ENCODE data around the gene NOL8.

The NOL8 gene

GRCh38 chr9:92325269-92325990, at the start of gene NOL8, which contains the start of gene CENPP:
Gene NOL8 (minus strand): TSS chr9:92325350. CDS start chr9:92324161, 1,189 bp downstream.
Gene CENPP (plus strand): TSS chr9:92325953.
- in situ Hi-C loops (cut with MboI; ENCODE audit: low pct_unique_long_range_greater_than_20kb, low sequenced_read_pairs), result loop anchor here (25.0 kb wide), 1 partner anchor 287 kb away; no protein-coding TSS in a partner anchor
- DNase-seq, result peak; percentile 96

DNA sequence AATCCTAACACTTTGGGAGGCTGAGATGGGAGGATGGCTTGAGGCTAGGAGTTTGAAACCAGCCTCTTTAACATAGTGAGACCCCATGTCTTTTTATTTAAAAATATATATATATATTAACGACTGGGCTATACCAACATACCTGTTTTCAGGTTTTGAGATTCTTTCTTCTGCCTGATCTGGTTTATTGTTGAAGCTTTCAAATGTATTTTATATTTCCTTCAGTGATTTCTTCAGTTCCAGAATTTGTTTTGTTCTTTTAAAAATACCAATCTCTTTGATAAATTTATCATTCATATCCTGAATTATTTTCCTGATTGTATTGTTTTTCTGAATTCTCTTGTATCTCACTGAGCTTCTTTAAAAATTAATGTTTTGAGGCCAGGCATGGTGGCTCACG, 48.0 kb upstream of the NOL8 start:
- no peak for DNase-seq
- in situ Hi-C loops (cut with MboI; ENCODE audit: low pct_unique_long_range_greater_than_20kb, low sequenced_read_pairs), result no loop called here

GRCh38 chr9:92369075-92369474, 43.9 kb upstream of the NOL8 start:
- in situ Hi-C loops (cut with MboI; ENCODE audit: low pct_unique_long_range_greater_than_20kb, low sequenced_read_pairs), result no loop called here
- no peak for DNase-seq

- in situ Hi-C loops (cut with MboI; ENCODE audit: low pct_unique_long_range_greater_than_20kb, low sequenced_read_pairs), result no loop called here
- DNase-seq, result peak; percentile 27
Observed at GRCh38 chr9:92360083-92360482, 34.9 kb upstream of the NOL8 start.

DNA sequence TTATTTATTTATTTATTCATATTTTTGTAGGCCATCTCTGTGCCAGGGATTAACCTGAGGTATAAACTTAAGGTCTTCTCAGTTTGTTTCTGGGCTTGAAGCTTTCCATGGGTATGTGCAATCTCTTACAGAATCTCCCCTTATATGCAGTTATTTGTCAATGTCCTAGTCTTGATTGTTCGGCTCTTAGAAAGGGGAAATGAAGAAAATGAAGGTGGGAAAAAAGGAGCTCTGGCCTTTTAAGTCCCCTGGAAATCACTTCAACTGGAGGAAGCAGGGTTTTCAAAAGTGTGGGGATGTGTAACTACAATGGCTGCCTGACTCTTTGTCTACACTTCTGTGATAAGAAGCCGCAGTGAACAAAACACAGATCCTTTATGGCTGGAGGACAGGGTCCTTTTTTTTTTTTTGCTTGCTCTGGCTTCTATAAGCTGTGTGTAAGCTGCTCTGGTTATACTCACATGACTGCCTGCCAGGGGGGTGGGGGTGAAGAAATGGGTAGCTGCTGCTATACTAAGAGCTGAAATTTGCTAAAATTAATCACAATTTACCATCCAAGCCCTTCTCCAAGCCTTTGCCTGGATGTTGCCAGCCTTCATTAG, 34.3 kb upstream of the NOL8 start:
- in situ Hi-C loops (cut with MboI; ENCODE audit: low pct_unique_long_range_greater_than_20kb, low sequenced_read_pairs), result no loop called here
- peak; percentile 33 for DNase-seq

GRCh38 chr9:92353051-92353450, 27.9 kb upstream of the NOL8 start:
- in situ Hi-C loops (cut with MboI; ENCODE audit: low pct_unique_long_range_greater_than_20kb, low sequenced_read_pairs), result no loop called here
- DNase-seq, result no peak

GRCh38 chr9:92350740-92351133, 25.6 kb upstream of the NOL8 start:
- no peak for DNase-seq
- in situ Hi-C loops (cut with MboI; ENCODE audit: low pct_unique_long_range_greater_than_20kb, low sequenced_read_pairs), result no loop called here

GRCh38 chr9:92349771-92350739, 24.9 kb upstream of the NOL8 start:
- DNase-seq, result no peak
- in situ Hi-C loops (cut with MboI; ENCODE audit: low pct_unique_long_range_greater_than_20kb, low sequenced_read_pairs), result loop anchor here (25.0 kb wide), 1 partner anchor 262 kb away; no protein-coding TSS in a partner anchor

GRCh38 chr9:92345582-92345981, 20.4 kb upstream of the NOL8 start:
- in situ Hi-C loops (cut with MboI; ENCODE audit: low pct_unique_long_range_greater_than_20kb, low sequenced_read_pairs), result loop anchor here (25.0 kb wide), 1 partner anchor 267 kb away; no protein-coding TSS in a partner anchor
- no peak for DNase-seq

GRCh38 chr9:92342825-92343488, 17.8 kb upstream of the NOL8 start:
- DNase-seq, result no peak
- in situ Hi-C loops (cut with MboI; ENCODE audit: low pct_unique_long_range_greater_than_20kb, low sequenced_read_pairs), result loop anchor here (25.0 kb wide), 1 partner anchor 269 kb away; no protein-coding TSS in a partner anchor

GRCh38 chr9:92341578-92341977, 16.4 kb upstream of the NOL8 start:
- in situ Hi-C loops (cut with MboI; ENCODE audit: low pct_unique_long_range_greater_than_20kb, low sequenced_read_pairs), result loop anchor here (25.0 kb wide), 1 partner anchor 271 kb away; no protein-coding TSS in a partner anchor
- no peak for DNase-seq

- no peak for DNase-seq
Observed at GRCh38 chr9:92333282-92333634, 8.1 kb upstream of the NOL8 start.

DNA sequence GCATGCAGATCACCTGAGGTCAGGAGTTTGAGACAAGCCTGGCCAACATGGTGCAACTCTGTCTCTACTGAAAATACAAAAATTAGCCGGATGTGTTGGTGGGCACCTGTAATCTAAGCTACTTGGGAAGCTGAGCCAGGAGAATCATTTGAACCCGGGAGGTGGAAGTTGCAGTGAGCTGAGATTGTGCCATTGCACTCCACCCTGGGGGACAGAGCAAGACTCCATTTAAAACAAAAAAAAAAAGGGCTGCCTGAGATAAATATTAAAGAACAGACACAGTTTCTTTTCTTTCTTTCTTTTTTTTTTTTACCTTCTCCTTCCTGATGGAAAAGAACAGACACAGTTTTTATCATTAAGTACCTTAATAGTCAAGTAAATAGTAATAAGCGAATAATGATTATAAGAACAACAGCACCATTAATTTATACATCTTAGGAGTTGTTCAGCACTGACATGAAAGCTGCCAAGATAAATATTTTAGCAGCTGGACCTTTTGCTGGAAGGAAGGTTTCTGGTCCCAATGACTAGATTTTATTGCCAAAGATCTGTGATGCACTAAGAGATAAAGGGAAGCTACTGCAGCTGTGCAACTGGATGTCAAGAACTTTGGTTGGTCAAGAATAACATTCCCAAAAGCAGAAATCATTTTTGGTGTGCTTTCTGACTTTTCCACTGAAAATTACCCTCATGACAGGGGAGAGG, 7.6 kb upstream of the NOL8 start:
- in situ Hi-C loops (cut with MboI; ENCODE audit: low pct_unique_long_range_greater_than_20kb, low sequenced_read_pairs), result loop anchor here (25.0 kb wide), 1 partner anchor 280 kb away; no protein-coding TSS in a partner anchor

More at GRCh38 chr9:92333282-92333634, 8.1 kb upstream of the NOL8 start:
- in situ Hi-C loops (cut with MboI; ENCODE audit: low pct_unique_long_range_greater_than_20kb, low sequenced_read_pairs), result loop anchor here (25.0 kb wide), 1 partner anchor 279 kb away; no protein-coding TSS in a partner anchor

GRCh38 chr9:92328225-92328624, 3.1 kb upstream of the NOL8 start:
- in situ Hi-C loops (cut with MboI; ENCODE audit: low pct_unique_long_range_greater_than_20kb, low sequenced_read_pairs), result loop anchor here (25.0 kb wide), 1 partner anchor 284 kb away; no protein-coding TSS in a partner anchor
- peak; percentile 42 for DNase-seq

More for the DNA sequence above, 7.6 kb upstream of the NOL8 start:
- no peak for DNase-seq

- in situ Hi-C loops (cut with MboI; ENCODE audit: low pct_unique_long_range_greater_than_20kb, low sequenced_read_pairs), result loop anchor here (25.0 kb wide), 1 partner anchor 285 kb away; no protein-coding TSS in a partner anchor
- DNase-seq, result peak; percentile 19
Observed at GRCh38 chr9:92327283-92327850, 2.2 kb upstream of the NOL8 start.

- in situ Hi-C loops (cut with MboI; ENCODE audit: low pct_unique_long_range_greater_than_20kb, low sequenced_read_pairs), result loop anchor here (25.0 kb wide), 1 partner anchor 286 kb away; no protein-coding TSS in a partner anchor
- peak; percentile 64 for DNase-seq
Observed at GRCh38 chr9:92325991-92326500, 896 bp upstream of the NOL8 start.

DNA sequence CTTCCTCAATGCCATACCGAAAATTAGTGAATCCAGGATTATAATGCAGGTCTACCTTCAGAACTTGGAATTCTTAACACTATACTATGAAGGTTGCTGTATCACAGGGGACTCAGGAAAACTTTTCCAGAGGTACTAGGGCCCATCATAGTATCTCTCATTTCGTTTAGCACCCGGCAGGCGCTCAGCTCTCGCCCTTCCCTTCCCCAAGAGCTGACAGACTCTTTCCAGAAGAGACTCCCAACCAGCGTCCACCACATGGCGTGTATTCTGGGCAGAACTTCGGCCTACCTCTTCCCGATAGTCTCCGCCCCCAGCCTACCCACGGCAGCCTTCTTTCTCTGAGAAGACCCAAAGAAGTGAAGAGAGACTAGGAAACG, 271 bp downstream of the NOL8 start:
- DNase-seq, result no peak
- in situ Hi-C loops (cut with MboI; ENCODE audit: low pct_unique_long_range_greater_than_20kb, low sequenced_read_pairs), result loop anchor here (25.0 kb wide), 2 partner anchors 113 to 287 kb away; no protein-coding TSS in a partner anchor

Data from KBM-7 (cell line).